ENCODE results near the gene SNAP29. TPM values are rescaled to one million over a fixed set of nuclear protein-coding genes. Genes with fewer than 3 reads are reported as not detected.

Gene SNAP29
- total and polyA plus RNA-seq, 9 of the 15 experiments (the other 6 are each of a cell fraction or from before 2014, with no cell fraction given): 19.5 to 250 (median 75.9) TPM

GRCh38 chr22:20937794-20938671 lies 79.2 kb downstream of the SNAP29 start (continued):
- TF ChIP-seq FOXA1 (IDR thresholded peaks at IDR 0.05; ENCODE audit: borderline replicate concordance) (no peak), ZNF324 (CRISPR knock-in tag; IDR thresholded peaks at IDR 0.05) (peak; percentile 19; the same call in 1 of the 2 replicates), SMAD4 (CRISPR knock-in tag; conservative IDR thresholded peaks at IDR 0.05) (peak; percentile 31; the same call in 1 of the 2 replicates), XRCC5 (IDR thresholded peaks at IDR 0.05; ENCODE audit: low read depth, low read length) (no peak), ZNF707 (CRISPR knock-in tag; conservative IDR thresholded peaks at IDR 0.05) (0 out of 2 replicates have a peak, but pooled peaks have one; percentile 18), KAT7 (CRISPR knock-in tag; IDR thresholded peaks at IDR 0.05; ENCODE audit: borderline replicate concordance) (peak; percentile 63; the same call in 1 of the 2 replicates), GATA2 (CRISPR knock-in tag; IDR thresholded peaks at IDR 0.05) (0 out of 2 replicates have a peak, but pooled peaks have one; percentile 11), EP400 (IDR thresholded peaks at IDR 0.05) (no peak), MECOM (CRISPR knock-in tag; IDR thresholded peaks at IDR 0.05) (peak; percentile 36; the same call in 1 of the 2 replicates)
- TF ChIP-seq, protein P1, sequence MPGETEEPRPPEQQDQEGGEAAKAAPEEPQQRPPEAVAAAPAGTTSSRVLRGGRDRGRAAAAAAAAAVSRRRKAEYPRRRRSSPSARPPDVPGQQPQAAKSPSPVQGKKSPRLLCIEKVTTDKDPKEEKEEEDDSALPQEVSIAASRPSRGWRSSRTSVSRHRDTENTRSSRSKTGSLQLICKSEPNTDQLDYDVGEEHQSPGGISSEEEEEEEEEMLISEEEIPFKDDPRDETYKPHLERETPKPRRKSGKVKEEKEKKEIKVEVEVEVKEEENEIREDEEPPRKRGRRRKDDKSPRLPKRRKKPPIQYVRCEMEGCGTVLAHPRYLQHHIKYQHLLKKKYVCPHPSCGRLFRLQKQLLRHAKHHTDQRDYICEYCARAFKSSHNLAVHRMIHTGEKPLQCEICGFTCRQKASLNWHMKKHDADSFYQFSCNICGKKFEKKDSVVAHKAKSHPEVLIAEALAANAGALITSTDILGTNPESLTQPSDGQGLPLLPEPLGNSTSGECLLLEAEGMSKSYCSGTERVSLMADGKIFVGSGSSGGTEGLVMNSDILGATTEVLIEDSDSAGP (CRISPR knock-in tag; IDR thresholded peaks at IDR 0.05): 0 out of 2 replicates have a peak, but pooled peaks have one; percentile 21
- TF ChIP-seq, protein P2, sequence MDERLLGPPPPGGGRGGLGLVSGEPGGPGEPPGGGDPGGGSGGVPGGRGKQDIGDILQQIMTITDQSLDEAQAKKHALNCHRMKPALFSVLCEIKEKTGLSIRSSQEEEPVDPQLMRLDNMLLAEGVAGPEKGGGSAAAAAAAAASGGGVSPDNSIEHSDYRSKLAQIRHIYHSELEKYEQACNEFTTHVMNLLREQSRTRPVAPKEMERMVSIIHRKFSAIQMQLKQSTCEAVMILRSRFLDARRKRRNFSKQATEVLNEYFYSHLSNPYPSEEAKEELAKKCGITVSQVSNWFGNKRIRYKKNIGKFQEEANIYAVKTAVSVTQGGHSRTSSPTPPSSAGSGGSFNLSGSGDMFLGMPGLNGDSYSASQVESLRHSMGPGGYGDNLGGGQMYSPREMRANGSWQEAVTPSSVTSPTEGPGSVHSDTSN (CRISPR knock-in tag; IDR thresholded peaks at IDR 0.05; ENCODE audit: low read depth): no peak
- TF ChIP-seq, protein P2 (tag; conservative IDR thresholded peaks at IDR 0.05; ENCODE audit: low read depth): no peak
